Measurements from ENCODE around the gene ADARB1. TPM values are rescaled to one million over a fixed set of nuclear protein-coding genes. Genes with fewer than 3 reads are reported as not detected.

The ADARB1 gene
- polyA plus RNA-seq, 1 donor (not counting 4 experiments of a cell fraction or from before 2014, with no cell fraction given): 13.0 TPM

GRCh38 chr21:45155910-45156309, 81.5 kb downstream of the ADARB1 start:
- H3K9me3 ChIP-seq (ENCODE audit: control insufficient read depth, low read depth, low read length): no peaks in the 10 kb centered on the region
- no peaks in the 10 kb centered on the region for H3K9me1 ChIP-seq (ENCODE audit: control insufficient read depth, extremely low read depth, insufficient read depth, low read length)
- H2AFZ ChIP-seq (ENCODE audit: control insufficient read depth, low read length): no peak overlapping the region
- H4K20me1 ChIP-seq (ENCODE audit: control insufficient read depth, extremely low read depth, insufficient read depth, low read length): no peaks in the 10 kb centered on the region
- DNase-seq (ENCODE audit: low read depth, low spot score) (no peak), FAIRE-seq (no peak)
- peaks cover 0 to 6% of the 10 kb centered on the region in 2 experiments for H3K36me3 ChIP-seq (ENCODE audit: control insufficient read depth in 2 of 2, extremely low read depth in 1 of 2, insufficient read depth in 2 of 2, low read length in 2 of 2)
- H3K79me2 ChIP-seq (ENCODE audit: control insufficient read depth, insufficient read depth, low read length): no peaks in the 10 kb centered on the region
- H3K9ac ChIP-seq (ENCODE audit: control insufficient read depth, extremely low read depth, insufficient read depth, low read length): no peak overlapping the region
- H3K4me3 ChIP-seq (ENCODE audit: control insufficient read depth in 2 of 3, extremely low read depth in 1 of 3, insufficient read depth in 2 of 3, low read depth in 1 of 3, low read length in 3 of 3): no peak overlapping the region
- H3K27ac ChIP-seq (ENCODE audit: control insufficient read depth, insufficient read depth, low read length): no peak overlapping the region
- dilution Hi-C loops (cut with MboI; ENCODE audit: extremely low pct_ligation_motif_present, low sequenced_read_pairs): no loop called here
- no peak for TF ChIP-seq EZH2 (IDR thresholded peaks at IDR 0.05; ENCODE audit: low read length)
- no peak for TF ChIP-seq CTCF (optimal IDR thresholded peaks at IDR 0.05 in 1 of 3, IDR thresholded peaks at IDR 0.05 in 1 of 3, conservative IDR thresholded peaks at IDR 0.05 in 1 of 3; ENCODE audit: extremely low read depth in 1 of 3, insufficient read depth in 2 of 3, low read length in 3 of 3)
- no peak overlapping the region for H3K4me2 ChIP-seq (ENCODE audit: control insufficient read depth, extremely low read depth, insufficient read depth, low read depth, low read length)
- H3K4me1 ChIP-seq (ENCODE audit: control insufficient read depth, extremely low read depth, insufficient read depth, low read length): peaks cover 3% of the 10 kb centered on the region
- H3K27me3 ChIP-seq (ENCODE audit: control insufficient read depth, extremely low read depth, insufficient read depth, low read length): no peaks in the 10 kb centered on the region

GRCh38 chr21:45156459-45156858, 82.1 kb downstream of the ADARB1 start:
- H2AFZ ChIP-seq (ENCODE audit: control insufficient read depth, low read length): no peak overlapping the region
- H3K4me2 ChIP-seq (ENCODE audit: control insufficient read depth, extremely low read depth, insufficient read depth, low read depth, low read length): no peak overlapping the region
- H3K27me3 ChIP-seq (ENCODE audit: control insufficient read depth, extremely low read depth, insufficient read depth, low read length): no peaks in the 10 kb centered on the region
- H3K27ac ChIP-seq (ENCODE audit: control insufficient read depth, insufficient read depth, low read length): no peak overlapping the region
- H3K9ac ChIP-seq (ENCODE audit: control insufficient read depth, extremely low read depth, insufficient read depth, low read length): no peak overlapping the region
- no peak overlapping the region for H3K4me3 ChIP-seq (ENCODE audit: control insufficient read depth in 2 of 3, extremely low read depth in 1 of 3, insufficient read depth in 2 of 3, low read depth in 1 of 3, low read length in 3 of 3)
- peaks cover 3% of the 10 kb centered on the region for H3K4me1 ChIP-seq (ENCODE audit: control insufficient read depth, extremely low read depth, insufficient read depth, low read length)
- DNase-seq (ENCODE audit: low read depth, low spot score) (no peak), FAIRE-seq (no peak)
- H3K36me3 ChIP-seq (ENCODE audit: control insufficient read depth in 2 of 2, extremely low read depth in 1 of 2, insufficient read depth in 2 of 2, low read length in 2 of 2): peaks cover 0 to 6% of the 10 kb centered on the region in 2 experiments
- H3K79me2 ChIP-seq (ENCODE audit: control insufficient read depth, insufficient read depth, low read length): no peaks in the 10 kb centered on the region
- no peak for TF ChIP-seq EZH2 (IDR thresholded peaks at IDR 0.05; ENCODE audit: low read length)
- no peak for TF ChIP-seq CTCF (optimal IDR thresholded peaks at IDR 0.05 in 1 of 3, IDR thresholded peaks at IDR 0.05 in 1 of 3, conservative IDR thresholded peaks at IDR 0.05 in 1 of 3; ENCODE audit: extremely low read depth in 1 of 3, insufficient read depth in 2 of 3, low read length in 3 of 3)
- no peaks in the 10 kb centered on the region for H3K9me1 ChIP-seq (ENCODE audit: control insufficient read depth, extremely low read depth, insufficient read depth, low read length)
- dilution Hi-C loops (cut with MboI; ENCODE audit: extremely low pct_ligation_motif_present, low sequenced_read_pairs): no loop called here
- H4K20me1 ChIP-seq (ENCODE audit: control insufficient read depth, extremely low read depth, insufficient read depth, low read length): no peaks in the 10 kb centered on the region
- no peaks in the 10 kb centered on the region for H3K9me3 ChIP-seq (ENCODE audit: control insufficient read depth, low read depth, low read length)
